Measurements from ENCODE around the gene APBB2. TPM values are rescaled to one million over a fixed set of nuclear protein-coding genes. Genes with fewer than 3 reads are reported as not detected.

APBB2 gene
- total and polyA plus RNA-seq, 2 of the 8 experiments (the other 6 are each of a cell fraction or from before 2014, with no cell fraction given) = 58.7 to 59.4 TPM

- TF ChIP-seq CHD7 (IDR thresholded peaks at IDR 0.05; ENCODE audit: insufficient replicate concordance, low read length) (no peak), CTBP2 (IDR thresholded peaks at IDR 0.05; ENCODE audit: borderline replicate concordance, insufficient read depth, insufficient read length, low read length) (no peak), TCF12 (IDR thresholded peaks at IDR 0.05; ENCODE audit: low read depth, low read length) (no peak), CHD1 (IDR thresholded peaks at IDR 0.05; ENCODE audit: low read depth, low read length) (no peak), MAX (IDR thresholded peaks at IDR 0.05) (no peak), BACH1 (IDR thresholded peaks at IDR 0.05; ENCODE audit: low read length) (no peak), POU5F1 (IDR thresholded peaks at IDR 0.05; ENCODE audit: low read depth, low read length) (no peak), RBBP5 (IDR thresholded peaks at IDR 0.05; ENCODE audit: borderline replicate concordance, low read depth, low read length) (no peak), CBX5 (IDR thresholded peaks at IDR 0.05; ENCODE audit: low read depth, low read length) (no peak), ZNF274 (IDR thresholded peaks at IDR 0.05; ENCODE audit: borderline replicate concordance, extremely low read depth, low read length) (no peak)
These were observed 263.3 kb downstream of the APBB2 start (continued) for GRCh38 chr4:40951026-40951425.

Data from H1 (cell line).